DOHH2 (cell line): ENCODE measurements around the gene TBC1D22A.

Experiments
- CTCF ChIP-seq: fragments of 200-600 bp; sonication (generic); IDR thresholded peaks from one replicate; pipeline ENCODE4 v1.5.1; 2014; ENCODE audit warnings: antibody characterized with exemption, mild to moderate bottlenecking, low read depth, low read length; ENCODE audit not compliant: poor library complexity, severe bottlenecking
- EZH2phosphoT487 ChIP-seq: fragments of 200-600 bp; sonication (generic); IDR thresholded peaks from 2 replicates; pipeline ENCODE4 v1.6.1; 2017; ENCODE audit warnings: borderline replicate concordance, mild to moderate bottlenecking, antibody characterized with exemption, low read length, moderate library complexity, mixed read lengths

DNA sequence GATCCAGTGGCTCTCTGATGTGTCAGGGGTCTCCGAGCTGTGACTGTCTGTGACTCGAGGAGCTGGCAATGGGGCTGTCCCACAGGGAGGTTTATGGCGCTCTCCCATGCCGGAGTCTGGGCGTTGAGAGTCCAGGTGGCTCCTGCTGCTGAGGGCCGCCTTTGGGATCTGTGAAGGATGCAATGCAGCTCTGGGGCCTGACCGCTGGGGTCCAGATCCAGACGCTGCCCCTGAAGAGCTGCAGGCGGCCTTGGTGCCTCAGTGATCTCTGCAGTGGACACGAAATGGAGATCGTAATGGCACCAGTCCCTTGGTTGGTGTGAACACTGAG, 155.3 kb downstream of the TBC1D22A start:
- TF ChIP-seq CTCF (no peak), EZH2phosphoT487 (no peak)
